HepG2 (cell line): ENCODE measurements around the gene ZPR1. TPM values are rescaled to one million over a fixed set of nuclear protein-coding genes. Genes with fewer than 3 reads are reported as not detected.

Experiments used
- BHLHE40 ChIP-seq: IDR thresholded peaks from 2 replicates; pipeline ENCODE4 v1.6.1; 2011; ENCODE audit warnings: low read length, improper control_type of control experiment
- BRCA1 ChIP-seq: sonication (generic); formaldehyde crosslinking; IDR thresholded peaks from 2 replicates; pipeline ENCODE4 v1.4.0; 2020; ENCODE audit warnings: missing genetic modification reagents
- DMAP1 ChIP-seq: IDR thresholded peaks from 2 replicates; pipeline ENCODE4 v1.6.1; 2016
- E2F5 ChIP-seq: sonication (generic); formaldehyde crosslinking; conservative IDR thresholded peaks from 2 replicates; pipeline ENCODE4 v1.4.0; 2020; ENCODE audit warnings: missing genetic modification reagents
- GABPA ChIP-seq, 2 experiments: IDR thresholded peaks; 2 replicates each; pipeline ENCODE4 v1.6.1; 2011 to 2016; ENCODE audit warnings: low read depth in 2 of 2, low read length in 1 of 2, missing biosample characterization in 1 of 2, missing genetic modification characterization in 1 of 2
- NCOA5 ChIP-seq: sonication (generic); formaldehyde crosslinking; IDR thresholded peaks from 2 replicates; pipeline ENCODE4 v1.4.0; 2020; ENCODE audit warnings: missing genetic modification reagents
- PHF5A ChIP-seq: IDR thresholded peaks from one replicate; pipeline ENCODE4 v1.6.1; 2018; ENCODE audit warnings: low read depth, missing genetic modification reagents; ENCODE audit not compliant: unreplicated experiment
- SIN3B ChIP-seq: fragments of 150-350 bp; IDR thresholded peaks from 2 replicates; pipeline ENCODE4 v1.6.1; 2014; ENCODE audit warnings: low read length
- SKIL ChIP-seq: sonication (generic); formaldehyde crosslinking; IDR thresholded peaks from 2 replicates; pipeline ENCODE4 v1.8.0; 2022; ENCODE audit warnings: missing genetic modification reagents, mild to moderate bottlenecking, moderate library complexity, borderline replicate concordance
- XRCC5 ChIP-seq: fragments of 200-400 bp; formaldehyde crosslinking; optimal IDR thresholded peaks from 2 replicates; pipeline ENCODE3; 2017; ENCODE audit warnings: mild to moderate bottlenecking, low read length
- ZBTB1 ChIP-seq: sonication (generic); formaldehyde crosslinking; IDR thresholded peaks from 2 replicates; pipeline ENCODE4 v1.4.0; 2020; ENCODE audit warnings: missing genetic modification reagents, borderline replicate concordance
- ZBTB39 ChIP-seq: sonication (generic); formaldehyde crosslinking; IDR thresholded peaks from 2 replicates; pipeline ENCODE4 v1.5.0; 2020; ENCODE audit warnings: missing genetic modification reagents
- ZFP36L2 ChIP-seq: sonication (generic); formaldehyde crosslinking; IDR thresholded peaks from 2 replicates; pipeline ENCODE4 v1.4.0; 2020; ENCODE audit warnings: missing genetic modification reagents
- ZMYM4 ChIP-seq: sonication (generic); formaldehyde crosslinking; IDR thresholded peaks from 2 replicates; pipeline ENCODE4 v1.8.1; 2023; ENCODE audit warnings: mild to moderate bottlenecking, missing genetic modification reagents
- ZNF431 ChIP-seq: sonication (generic); formaldehyde crosslinking; IDR thresholded peaks from 2 replicates; pipeline ENCODE4 v1.9.0; 2022; ENCODE audit warnings: missing genetic modification reagents, low read depth, mild to moderate bottlenecking, borderline replicate concordance
- ZSCAN25 ChIP-seq: sonication (generic); formaldehyde crosslinking; IDR thresholded peaks from 2 replicates; pipeline ENCODE4 v1.8.0; 2022; ENCODE audit warnings: mild to moderate bottlenecking, missing genetic modification reagents
- polyA plus RNA-seq, 8 experiments: library from polyadenylated mRNA; depleted of rRNA in 3 of 8; stranded (reverse) in 7 of 8; unstranded in 1 of 8; fragments of >200 nt; fragmentation: Illumina TruSeq in 4 of 8; extraction: Trizol in 4 of 8; gene quantifications; 2 replicates each; pipeline versions ENCODE4 v1.2.1 to v1.2.3, GENCODE V29; 2011 to 2016; ENCODE audit warnings: low read depth in 4 of 8, missing spikeins in 1 of 8, mixed read lengths in 1 of 8; ENCODE audit not compliant: insufficient read depth in 1 of 8
- total RNA-seq, 5 experiments: library from RNA; depleted of rRNA; stranded (reverse); fragments of >200 nt; fragmentation: Illumina TruSeq; extraction: Trizol; gene quantifications; 2 replicates each; pipeline ENCODE4 v1.2.3, GENCODE V29; 2016; ENCODE audit warnings: low read depth in 1 of 5
- TF ChIP-seq, protein P1 (sequence below): sonication (generic); formaldehyde crosslinking; IDR thresholded peaks from 2 replicates; pipeline ENCODE4 v1.4.0; 2020; ENCODE audit warnings: missing genetic modification reagents, borderline replicate concordance
- TF ChIP-seq, protein P2 (sequence below): sonication (generic); formaldehyde crosslinking; IDR thresholded peaks from 2 replicates; pipeline ENCODE4 v1.8.0; 2022; ENCODE audit warnings: mild to moderate bottlenecking, missing genetic modification reagents; ENCODE audit not compliant: insufficient replicate concordance

ZPR1 gene
- total and polyA plus RNA-seq, 2 of the 13 experiments (the other 11 are each of a cell fraction or from before 2014, with no cell fraction given) = 40.0 to 79.3 TPM

- TF ChIP-seq, protein P1, sequence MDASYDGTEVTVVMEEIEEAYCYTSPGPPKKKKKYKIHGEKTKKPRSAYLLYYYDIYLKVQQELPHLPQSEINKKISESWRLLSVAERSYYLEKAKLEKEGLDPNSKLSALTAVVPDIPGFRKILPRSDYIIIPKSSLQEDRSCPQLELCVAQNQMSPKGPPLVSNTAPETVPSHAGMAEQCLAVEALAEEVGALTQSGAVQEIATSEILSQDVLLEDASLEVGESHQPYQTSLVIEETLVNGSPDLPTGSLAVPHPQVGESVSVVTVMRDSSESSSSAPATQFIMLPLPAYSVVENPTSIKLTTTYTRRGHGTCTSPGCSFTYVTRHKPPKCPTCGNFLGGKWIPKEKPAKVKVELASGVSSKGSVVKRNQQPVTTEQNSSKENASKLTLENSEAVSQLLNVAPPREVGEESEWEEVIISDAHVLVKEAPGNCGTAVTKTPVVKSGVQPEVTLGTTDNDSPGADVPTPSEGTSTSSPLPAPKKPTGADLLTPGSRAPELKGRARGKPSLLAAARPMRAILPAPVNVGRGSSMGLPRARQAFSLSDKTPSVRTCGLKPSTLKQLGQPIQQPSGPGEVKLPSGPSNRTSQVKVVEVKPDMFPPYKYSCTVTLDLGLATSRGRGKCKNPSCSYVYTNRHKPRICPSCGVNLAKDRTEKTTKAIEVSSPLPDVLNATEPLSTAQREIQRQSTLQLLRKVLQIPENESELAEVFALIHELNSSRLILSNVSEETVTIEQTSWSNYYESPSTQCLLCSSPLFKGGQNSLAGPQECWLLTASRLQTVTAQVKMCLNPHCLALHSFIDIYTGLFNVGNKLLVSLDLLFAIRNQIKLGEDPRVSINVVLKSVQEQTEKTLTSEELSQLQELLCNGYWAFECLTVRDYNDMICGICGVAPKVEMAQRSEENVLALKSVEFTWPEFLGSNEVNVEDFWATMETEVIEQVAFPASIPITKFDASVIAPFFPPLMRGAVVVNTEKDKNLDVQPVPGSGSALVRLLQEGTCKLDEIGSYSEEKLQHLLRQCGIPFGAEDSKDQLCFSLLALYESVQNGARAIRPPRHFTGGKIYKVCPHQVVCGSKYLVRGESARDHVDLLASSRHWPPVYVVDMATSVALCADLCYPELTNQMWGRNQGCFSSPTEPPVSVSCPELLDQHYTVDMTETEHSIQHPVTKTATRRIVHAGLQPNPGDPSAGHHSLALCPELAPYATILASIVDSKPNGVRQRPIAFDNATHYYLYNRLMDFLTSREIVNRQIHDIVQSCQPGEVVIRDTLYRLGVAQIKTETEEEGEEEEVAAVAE = no peak
- TF ChIP-seq ZMYM4 (CRISPR knock-in tag) (no peak; the same call in 1 of the 2 replicates), ZBTB1 (CRISPR knock-in tag) (no peak), PHF5A (CRISPR knock-in tag) (no peak), SKIL (CRISPR knock-in tag) (peak; percentile 51; the same call in 1 of the 2 replicates), ZNF431 (CRISPR knock-in tag) (no peak), BRCA1 (no peak; the same call in 1 of the 2 replicates), NCOA5 (CRISPR knock-in tag) (no peak), ZBTB39 (0 out of 2 replicates have a peak, but pooled peaks have one; percentile 48), DMAP1 (CRISPR knock-in tag) (peak; percentile 61), BHLHE40 (no peak), E2F5 (CRISPR knock-in tag) (no peak), SIN3B (no peak), GABPA (IDR thresholded peaks at IDR 0.05; ENCODE audit: low read depth, low read length) (no peak), GABPA (CRISPR knock-in tag; IDR thresholded peaks at IDR 0.05; ENCODE audit: low read depth) (no peak), ZSCAN25 (peak; percentile 85), XRCC5 (peak; percentile 47), ZFP36L2 (CRISPR knock-in tag) (no peak)
- TF ChIP-seq, protein P2, sequence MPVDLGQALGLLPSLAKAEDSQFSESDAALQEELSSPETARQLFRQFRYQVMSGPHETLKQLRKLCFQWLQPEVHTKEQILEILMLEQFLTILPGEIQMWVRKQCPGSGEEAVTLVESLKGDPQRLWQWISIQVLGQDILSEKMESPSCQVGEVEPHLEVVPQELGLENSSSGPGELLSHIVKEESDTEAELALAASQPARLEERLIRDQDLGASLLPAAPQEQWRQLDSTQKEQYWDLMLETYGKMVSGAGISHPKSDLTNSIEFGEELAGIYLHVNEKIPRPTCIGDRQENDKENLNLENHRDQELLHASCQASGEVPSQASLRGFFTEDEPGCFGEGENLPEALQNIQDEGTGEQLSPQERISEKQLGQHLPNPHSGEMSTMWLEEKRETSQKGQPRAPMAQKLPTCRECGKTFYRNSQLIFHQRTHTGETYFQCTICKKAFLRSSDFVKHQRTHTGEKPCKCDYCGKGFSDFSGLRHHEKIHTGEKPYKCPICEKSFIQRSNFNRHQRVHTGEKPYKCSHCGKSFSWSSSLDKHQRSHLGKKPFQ = no peak
These were observed 3.4 kb upstream of the ZPR1 start (continued) for GRCh38 chr11:116791002-116791812.
